Rectal smooth muscle tissue (tissue), 1 donor: Measurements from ENCODE around the gene NINJ1.

Experiments used
- H3K27ac ChIP-seq: one replicate; pipeline ENCODE4 v1.7.0; 2013; ENCODE audit warnings: low read depth, low read length, inconsistent platforms
- H3K27me3 ChIP-seq: one replicate; pipeline ENCODE4 v1.7.0; 2013; ENCODE audit warnings: low read length; ENCODE audit not compliant: control insufficient read depth, insufficient read depth
- H3K36me3 ChIP-seq: one replicate; pipeline ENCODE4 v1.7.0; 2013; ENCODE audit warnings: low read length; ENCODE audit not compliant: control insufficient read depth, insufficient read depth
- H3K4me1 ChIP-seq: one replicate; pipeline ENCODE4 v1.7.0; 2013; ENCODE audit warnings: low read length; ENCODE audit not compliant: control insufficient read depth, insufficient read depth
- H3K4me3 ChIP-seq: one replicate; pipeline ENCODE4 v1.7.0; 2013; ENCODE audit warnings: low read length
- H3K9ac ChIP-seq: one replicate; pipeline ENCODE4 v1.7.0; 2013; ENCODE audit warnings: low read length

The NINJ1 gene

DNA sequence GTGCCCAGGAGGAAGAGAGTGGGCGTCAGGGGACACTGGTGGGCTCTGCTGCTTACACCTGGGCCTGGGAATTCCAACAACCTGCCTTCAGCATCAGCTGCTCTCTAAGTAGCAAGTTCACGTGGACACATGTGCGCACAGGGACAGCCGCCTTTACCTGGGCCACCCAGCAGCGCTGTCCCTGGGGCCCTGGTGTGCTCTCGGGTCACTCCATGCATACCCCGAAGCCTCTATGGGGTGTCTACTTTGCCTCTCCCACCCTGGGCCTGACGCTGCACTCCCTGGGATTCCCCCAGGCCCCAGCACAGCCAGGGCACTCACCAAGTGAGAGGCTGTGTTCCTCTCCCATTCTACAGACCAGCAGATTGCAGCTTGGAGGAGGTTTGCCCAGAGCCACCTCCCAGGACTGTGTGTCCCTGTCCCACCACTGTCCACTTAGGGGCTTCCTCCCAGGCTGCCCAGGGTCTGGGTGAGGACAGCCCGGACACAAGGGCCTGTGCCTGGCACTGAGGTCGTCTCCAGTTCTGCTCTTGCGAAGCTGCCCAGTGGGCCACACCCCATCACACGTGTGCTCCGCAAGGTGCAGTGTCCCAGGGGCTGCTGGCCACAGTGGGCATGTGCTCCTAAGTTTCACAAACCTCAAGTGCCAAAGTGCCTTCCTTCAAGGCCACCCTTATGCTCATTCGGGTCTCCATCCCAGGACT, 5.9 kb downstream of the NINJ1 start:
- Histone ChIP-seq H3K4me1 (peaks cover 69% of the 10 kb centered on the region), H3K4me3 (no peak overlapping the region), H3K27me3 (no peaks in the 10 kb centered on the region), H3K27ac (peak overlapping the region; percentile 88), H3K36me3 (peaks cover 9% of the 10 kb centered on the region), H3K9ac (no peak overlapping the region)

DNA sequence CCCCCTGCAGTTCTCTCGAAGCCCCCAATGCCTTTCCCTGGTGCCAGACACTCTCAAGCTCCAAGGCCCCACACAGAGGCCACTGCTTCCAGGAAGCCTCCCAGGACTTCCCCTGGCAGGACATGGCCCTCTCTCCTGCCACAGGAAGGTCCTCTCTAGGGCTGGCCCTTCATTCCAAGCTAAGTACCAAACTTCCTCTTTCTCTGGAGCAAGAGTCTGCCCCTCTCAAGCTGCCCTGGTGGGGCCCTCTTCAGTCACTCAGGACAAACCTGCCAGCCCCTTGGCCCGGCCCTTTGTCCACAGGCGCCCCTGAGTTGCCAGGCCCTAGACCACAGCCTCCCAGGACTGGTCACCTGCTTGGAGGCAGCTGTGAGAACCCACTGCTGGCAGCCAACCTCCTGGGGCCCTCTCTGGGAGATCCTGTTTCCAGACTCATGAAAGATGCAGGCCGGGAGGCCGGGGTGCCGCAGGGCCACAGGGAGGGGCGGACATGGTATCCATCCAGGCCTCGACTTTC, 6.6 kb downstream of the NINJ1 start:
- Histone ChIP-seq H3K27ac (peak overlapping the region; percentile 88), H3K9ac (peak overlapping the region; percentile 10), H3K36me3 (peaks cover 9% of the 10 kb centered on the region), H3K27me3 (no peaks in the 10 kb centered on the region), H3K4me1 (peaks cover 62% of the 10 kb centered on the region), H3K4me3 (peak overlapping the region; percentile 47)

DNA sequence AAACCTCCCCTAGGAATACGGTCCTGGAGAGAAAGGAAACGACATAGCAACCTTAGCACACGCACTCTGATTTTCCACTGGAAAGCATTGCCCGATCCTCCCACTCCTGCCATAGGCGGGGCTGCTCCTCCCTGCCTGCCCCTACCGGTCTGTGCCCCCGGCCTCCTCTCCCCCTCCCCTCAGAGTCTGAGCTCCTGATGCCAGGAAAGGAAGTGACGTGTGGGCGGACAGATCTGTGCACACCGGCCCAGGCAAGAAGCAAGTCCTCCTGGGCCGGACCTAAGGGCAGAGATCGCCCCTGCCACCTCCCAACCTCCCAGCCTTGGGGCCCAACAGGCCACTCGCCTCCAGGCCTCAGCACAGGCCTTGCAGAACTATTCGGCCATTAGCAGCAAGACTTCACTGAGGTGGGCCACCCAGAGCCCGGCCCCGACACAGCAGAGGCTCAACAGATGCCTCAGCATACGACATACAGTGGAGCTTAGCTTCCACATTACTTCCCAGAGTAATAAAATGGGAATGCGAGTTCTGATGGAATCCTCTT, 7.2 kb downstream of the NINJ1 start:
- Histone ChIP-seq H3K27me3 (no peaks in the 10 kb centered on the region), H3K9ac (peak overlapping the region; percentile 10), H3K27ac (peak overlapping the region; percentile 88), H3K4me1 (peaks cover 57% of the 10 kb centered on the region), H3K36me3 (peaks cover 9% of the 10 kb centered on the region), H3K4me3 (peak overlapping the region; percentile 47)

- H3K27me3 ChIP-seq: no peaks in the 10 kb centered on the region
- no peak overlapping the region for H3K4me3 ChIP-seq
- H3K4me1 ChIP-seq: peaks cover 50% of the 10 kb centered on the region
- H3K9ac ChIP-seq: no peak overlapping the region
- peaks cover 9% of the 10 kb centered on the region for H3K36me3 ChIP-seq
- H3K27ac ChIP-seq: peak overlapping the region; percentile 88
These were observed 7.8 kb downstream of the NINJ1 start for GRCh38 chr9:93126151-93126781.

DNA sequence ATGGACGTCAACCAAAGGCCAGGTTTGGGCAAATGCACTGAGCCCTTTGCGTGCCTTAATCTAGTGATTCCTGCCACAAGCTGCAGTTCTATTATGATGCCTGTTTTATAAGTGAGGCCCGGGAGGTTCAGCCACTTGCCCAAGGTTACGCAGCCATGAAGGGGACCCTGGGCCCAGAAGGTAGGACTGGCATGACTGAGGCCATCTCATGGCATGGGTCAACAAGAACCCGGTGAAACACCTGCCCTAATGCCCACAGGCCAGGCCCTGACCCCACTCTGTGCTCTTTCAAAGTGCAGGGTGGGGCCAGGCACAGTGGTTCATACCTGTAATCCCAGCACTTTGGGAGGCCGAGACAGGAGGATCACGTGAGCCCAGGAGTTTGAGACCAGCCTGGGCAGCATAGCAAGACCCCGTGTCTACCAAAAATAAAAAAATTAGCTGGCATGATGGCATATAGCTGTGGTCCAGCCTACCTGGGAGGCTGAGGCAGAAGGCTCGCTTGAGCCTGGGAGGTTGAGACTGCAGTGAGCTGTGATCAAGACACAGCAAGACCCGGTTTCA, 8.6 kb downstream of the NINJ1 start:
- H3K9ac ChIP-seq: no peak overlapping the region
- no peaks in the 10 kb centered on the region for H3K27me3 ChIP-seq
- H3K4me3 ChIP-seq: no peak overlapping the region
- peak overlapping the region; percentile 30 for H3K27ac ChIP-seq
- H3K36me3 ChIP-seq: peaks cover 9% of the 10 kb centered on the region
- peaks cover 44% of the 10 kb centered on the region for H3K4me1 ChIP-seq

GRCh38 chr9:93124793-93125192, 9.3 kb downstream of the NINJ1 start:
- Histone ChIP-seq H3K4me3 (no peak overlapping the region), H3K9ac (no peak overlapping the region), H3K4me1 (peaks cover 43% of the 10 kb centered on the region), H3K27ac (no peak overlapping the region), H3K27me3 (no peaks in the 10 kb centered on the region), H3K36me3 (peaks cover 9% of the 10 kb centered on the region)

- peaks cover 39% of the 10 kb centered on the region for H3K4me1 ChIP-seq
- H3K36me3 ChIP-seq: peaks cover 9% of the 10 kb centered on the region
- no peak overlapping the region for H3K9ac ChIP-seq
- H3K27me3 ChIP-seq: no peaks in the 10 kb centered on the region
- H3K27ac ChIP-seq: no peak overlapping the region
- no peak overlapping the region for H3K4me3 ChIP-seq
These were observed 10.3 kb downstream of the NINJ1 start for GRCh38 chr9:93123561-93124283.

GRCh38 chr9:93122721-93123221, 11.3 kb downstream of the NINJ1 start:
- no peak overlapping the region for H3K9ac ChIP-seq
- H3K4me1 ChIP-seq: peaks cover 33% of the 10 kb centered on the region
- H3K27ac ChIP-seq: no peak overlapping the region
- no peaks in the 10 kb centered on the region for H3K27me3 ChIP-seq
- peaks cover 9% of the 10 kb centered on the region for H3K36me3 ChIP-seq
- H3K4me3 ChIP-seq: no peak overlapping the region

DNA sequence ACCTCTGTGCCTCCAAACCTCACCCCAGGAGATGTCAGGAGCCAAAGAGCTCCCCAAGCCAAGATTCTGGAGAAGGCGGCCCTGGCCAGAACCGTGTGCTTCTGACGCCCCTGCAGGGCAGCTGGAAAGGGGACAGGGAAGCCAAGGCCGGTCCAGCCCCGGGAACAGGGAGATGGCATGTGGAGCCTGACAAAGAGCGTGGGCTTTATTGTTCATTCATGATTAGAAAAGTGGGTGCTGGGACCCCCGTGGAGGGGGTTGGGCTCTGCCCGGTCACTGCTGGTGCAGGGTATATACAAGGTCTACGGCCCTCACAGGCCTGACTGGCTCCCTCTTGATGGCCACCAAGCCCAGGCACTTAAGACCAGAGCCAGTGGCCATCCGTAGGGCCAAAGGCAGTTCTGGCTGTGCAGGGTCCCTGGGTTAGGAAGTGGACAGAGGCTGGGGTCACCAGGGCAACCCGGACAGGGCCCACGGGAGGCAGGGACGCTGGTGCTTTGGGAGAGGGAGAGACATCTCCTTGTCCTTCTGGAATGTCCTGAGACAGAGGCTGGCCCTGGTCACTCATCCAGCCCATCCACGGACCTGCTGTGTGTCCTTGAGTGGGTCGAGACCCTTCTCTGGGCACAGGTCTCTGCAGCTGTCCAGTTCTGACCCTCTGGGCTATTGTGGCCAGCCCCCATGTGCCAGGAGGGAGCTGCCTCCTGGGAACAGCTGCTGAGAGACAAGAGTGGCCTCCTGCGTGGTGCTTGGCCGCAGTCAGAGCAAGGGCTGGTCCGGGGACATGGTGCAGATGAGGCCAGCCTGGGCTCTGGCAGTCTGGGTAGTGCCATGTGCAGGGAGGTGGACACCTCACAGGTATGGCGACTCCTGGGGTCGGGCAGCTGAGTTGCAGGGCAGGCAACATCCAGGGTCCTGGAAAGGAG, 12.5 kb downstream of the NINJ1 start:
- H3K27ac ChIP-seq: no peak overlapping the region
- no peaks in the 10 kb centered on the region for H3K27me3 ChIP-seq
- no peak overlapping the region for H3K9ac ChIP-seq
- peaks cover 21% of the 10 kb centered on the region for H3K4me1 ChIP-seq
- H3K4me3 ChIP-seq: no peak overlapping the region
- peaks cover 9% of the 10 kb centered on the region for H3K36me3 ChIP-seq

DNA sequence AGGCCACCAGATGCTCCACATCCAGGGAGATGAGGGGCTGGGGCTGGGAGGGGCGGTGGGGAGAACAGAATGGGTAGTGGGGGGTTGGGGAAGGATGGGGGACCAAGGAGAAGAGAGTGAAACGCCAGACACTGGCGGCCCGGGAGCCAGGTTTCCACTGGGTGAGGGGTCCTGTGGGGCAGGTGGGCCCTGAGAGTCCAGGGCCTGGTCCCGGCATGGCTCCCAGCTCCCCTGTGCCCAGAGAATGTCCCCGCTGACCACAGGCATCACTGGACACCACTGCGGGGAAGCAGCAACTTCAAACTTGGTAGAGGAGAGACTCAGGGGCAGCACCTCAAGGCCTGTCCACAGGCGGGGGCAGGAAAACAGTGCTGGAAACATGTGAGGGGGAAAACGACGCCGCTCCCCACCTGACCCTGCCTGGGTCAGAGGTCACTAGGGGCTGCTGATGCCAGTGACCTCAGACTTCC, 13.2 kb downstream of the NINJ1 start:
- no peak overlapping the region for H3K4me3 ChIP-seq
- H3K4me1 ChIP-seq: peaks cover 14% of the 10 kb centered on the region
- H3K9ac ChIP-seq: no peak overlapping the region
- no peaks in the 10 kb centered on the region for H3K27me3 ChIP-seq
- H3K36me3 ChIP-seq: peaks cover 9% of the 10 kb centered on the region
- peak overlapping the region; percentile 67 for H3K27ac ChIP-seq
